ENCODE data around the gene MRPS6.

MRPS6 gene

GRCh38 chr21:34037009-34037795, 36.2 kb upstream of the MRPS6 start:
- Histone ChIP-seq H2AFZ (ENCODE audit: low read depth) (no peak overlapping the region), H4K20me1 (ENCODE audit: insufficient read depth) (no peaks in the 10 kb centered on the region)

GRCh38 chr21:34039678-34040382, 33.5 kb upstream of the MRPS6 start:
- no peak overlapping the region for H3K27ac ChIP-seq
- H3K4me1 ChIP-seq (ENCODE audit: low read depth, poor library complexity, severe bottlenecking), result no peaks in the 10 kb centered on the region
- no peak overlapping the region for H2AFZ ChIP-seq (ENCODE audit: low read depth)
- H3K27me3 ChIP-seq (ENCODE audit: insufficient read depth, low read depth), result no peaks in the 10 kb centered on the region
- no peaks in the 10 kb centered on the region for H4K20me1 ChIP-seq (ENCODE audit: insufficient read depth)
- H3K4me3 ChIP-seq (IDR thresholded peaks at IDR 0.05; ENCODE audit: insufficient read depth, low read depth, low read length), result no peak overlapping the region
- H3K9ac ChIP-seq, result no peak overlapping the region
- H3K36me3 ChIP-seq (ENCODE audit: insufficient read depth), result no peaks in the 10 kb centered on the region
- no peak for TF ChIP-seq CTCF (conservative IDR thresholded peaks at IDR 0.05; ENCODE audit: low read depth, low read length)
- no peaks in the 10 kb centered on the region for H3K79me2 ChIP-seq (ENCODE audit: insufficient read depth, low read depth)
- H3K4me2 ChIP-seq, result no peak overlapping the region

More at GRCh38 chr21:34037009-34037795, 36.2 kb upstream of the MRPS6 start:
- no peak for TF ChIP-seq CTCF (conservative IDR thresholded peaks at IDR 0.05; ENCODE audit: low read depth, low read length)
- Histone ChIP-seq H3K79me2 (ENCODE audit: insufficient read depth, low read depth) (no peaks in the 10 kb centered on the region), H3K4me1 (ENCODE audit: low read depth, poor library complexity, severe bottlenecking) (no peaks in the 10 kb centered on the region), H3K36me3 (ENCODE audit: insufficient read depth) (no peaks in the 10 kb centered on the region), H3K9ac (no peak overlapping the region), H3K4me2 (no peak overlapping the region), H3K4me3 (IDR thresholded peaks at IDR 0.05; ENCODE audit: insufficient read depth, low read depth, low read length) (no peak overlapping the region), H3K27ac (no peak overlapping the region), H3K27me3 (ENCODE audit: insufficient read depth, low read depth) (no peaks in the 10 kb centered on the region)

GRCh38 chr21:34042735-34043134, 30.6 kb upstream of the MRPS6 start:
- Histone ChIP-seq H2AFZ (ENCODE audit: low read depth) (no peak overlapping the region), H3K27me3 (ENCODE audit: insufficient read depth, low read depth) (no peaks in the 10 kb centered on the region), H3K9ac (no peak overlapping the region), H4K20me1 (ENCODE audit: insufficient read depth) (no peaks in the 10 kb centered on the region; the same call in 1 of the 2 replicates), H3K4me2 (no peak overlapping the region), H3K4me3 (IDR thresholded peaks at IDR 0.05; ENCODE audit: insufficient read depth, low read depth, low read length) (no peak overlapping the region), H3K27ac (no peak overlapping the region), H3K79me2 (ENCODE audit: insufficient read depth, low read depth) (no peaks in the 10 kb centered on the region), H3K4me1 (ENCODE audit: low read depth, poor library complexity, severe bottlenecking) (no peaks in the 10 kb centered on the region), H3K36me3 (ENCODE audit: insufficient read depth) (no peaks in the 10 kb centered on the region)
- no peak for TF ChIP-seq CTCF (conservative IDR thresholded peaks at IDR 0.05; ENCODE audit: low read depth, low read length)

GRCh38 chr21:34043333-34043732, 30.0 kb upstream of the MRPS6 start:
- H3K36me3 ChIP-seq (ENCODE audit: insufficient read depth), result no peaks in the 10 kb centered on the region
- no peak overlapping the region for H3K9ac ChIP-seq
- H3K4me3 ChIP-seq (IDR thresholded peaks at IDR 0.05; ENCODE audit: insufficient read depth, low read depth, low read length), result no peak overlapping the region
- no peaks in the 10 kb centered on the region; the same call in 1 of the 2 replicates for H4K20me1 ChIP-seq (ENCODE audit: insufficient read depth)
- H2AFZ ChIP-seq (ENCODE audit: low read depth), result no peak overlapping the region
- no peaks in the 10 kb centered on the region for H3K4me1 ChIP-seq (ENCODE audit: low read depth, poor library complexity, severe bottlenecking)
- TF ChIP-seq CTCF (conservative IDR thresholded peaks at IDR 0.05; ENCODE audit: low read depth, low read length), result no peak
- no peak overlapping the region for H3K4me2 ChIP-seq
- no peaks in the 10 kb centered on the region for H3K27me3 ChIP-seq (ENCODE audit: insufficient read depth, low read depth)
- no peaks in the 10 kb centered on the region for H3K79me2 ChIP-seq (ENCODE audit: insufficient read depth, low read depth)
- H3K27ac ChIP-seq, result no peak overlapping the region

Data from KMS-11 (cell line).